Measurements from ENCODE around the gene HSD17B1. TPM values are rescaled to one million over a fixed set of nuclear protein-coding genes. Genes with fewer than 3 reads are reported as not detected.
"Not testable (repeated sequence)": the region's sequence is repeated elsewhere in the genome, so short reads cannot be mapped to it uniquely, and the experiment has no call there.

Gene HSD17B1
- total and polyA plus RNA-seq, 8 donors: 0.55 to 4.8 (median 2.7) TPM; not detected in 3

GRCh38 chr17:42541041-42541833, 11.5 kb upstream of the HSD17B1 start:
- TF ChIP-seq, protein P1, sequence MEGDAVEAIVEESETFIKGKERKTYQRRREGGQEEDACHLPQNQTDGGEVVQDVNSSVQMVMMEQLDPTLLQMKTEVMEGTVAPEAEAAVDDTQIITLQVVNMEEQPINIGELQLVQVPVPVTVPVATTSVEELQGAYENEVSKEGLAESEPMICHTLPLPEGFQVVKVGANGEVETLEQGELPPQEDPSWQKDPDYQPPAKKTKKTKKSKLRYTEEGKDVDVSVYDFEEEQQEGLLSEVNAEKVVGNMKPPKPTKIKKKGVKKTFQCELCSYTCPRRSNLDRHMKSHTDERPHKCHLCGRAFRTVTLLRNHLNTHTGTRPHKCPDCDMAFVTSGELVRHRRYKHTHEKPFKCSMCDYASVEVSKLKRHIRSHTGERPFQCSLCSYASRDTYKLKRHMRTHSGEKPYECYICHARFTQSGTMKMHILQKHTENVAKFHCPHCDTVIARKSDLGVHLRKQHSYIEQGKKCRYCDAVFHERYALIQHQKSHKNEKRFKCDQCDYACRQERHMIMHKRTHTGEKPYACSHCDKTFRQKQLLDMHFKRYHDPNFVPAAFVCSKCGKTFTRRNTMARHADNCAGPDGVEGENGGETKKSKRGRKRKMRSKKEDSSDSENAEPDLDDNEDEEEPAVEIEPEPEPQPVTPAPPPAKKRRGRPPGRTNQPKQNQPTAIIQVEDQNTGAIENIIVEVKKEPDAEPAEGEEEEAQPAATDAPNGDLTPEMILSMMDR (IDR thresholded peaks at IDR 0.05): no peak
- TF ChIP-seq POLR2A (IDR thresholded peaks at IDR 0.05) (no peak), POLR2AphosphoS5 (IDR thresholded peaks at IDR 0.05) (peak in 1 of 3 donors; percentile 39)
- Histone ChIP-seq H3K4me1 (peaks cover 16 to 36% (median 20%) of the 10 kb centered on the region in 4 donors), H3K9me3 (no peaks in the 10 kb centered on the region), H3K36me3 (peaks cover 43 to 75% (median 64%) of the 10 kb centered on the region in 4 donors), H3K4me3 (no peak overlapping the region), H3K27me3 (no peaks in the 10 kb centered on the region), H3K27ac (peak overlapping the region; percentile 65 to 84 (median 72))
- intact Hi-C loops (cut with DNase I; ENCODE audit: low total_unique reads): no loop called here
- peak in 1 of 2 donors; percentile 48 for DNase-seq
- WGBS, 5 donors: 53 to 71% (median 65%) methylated on average over 17 of the region's 17 CpGs

DNA sequence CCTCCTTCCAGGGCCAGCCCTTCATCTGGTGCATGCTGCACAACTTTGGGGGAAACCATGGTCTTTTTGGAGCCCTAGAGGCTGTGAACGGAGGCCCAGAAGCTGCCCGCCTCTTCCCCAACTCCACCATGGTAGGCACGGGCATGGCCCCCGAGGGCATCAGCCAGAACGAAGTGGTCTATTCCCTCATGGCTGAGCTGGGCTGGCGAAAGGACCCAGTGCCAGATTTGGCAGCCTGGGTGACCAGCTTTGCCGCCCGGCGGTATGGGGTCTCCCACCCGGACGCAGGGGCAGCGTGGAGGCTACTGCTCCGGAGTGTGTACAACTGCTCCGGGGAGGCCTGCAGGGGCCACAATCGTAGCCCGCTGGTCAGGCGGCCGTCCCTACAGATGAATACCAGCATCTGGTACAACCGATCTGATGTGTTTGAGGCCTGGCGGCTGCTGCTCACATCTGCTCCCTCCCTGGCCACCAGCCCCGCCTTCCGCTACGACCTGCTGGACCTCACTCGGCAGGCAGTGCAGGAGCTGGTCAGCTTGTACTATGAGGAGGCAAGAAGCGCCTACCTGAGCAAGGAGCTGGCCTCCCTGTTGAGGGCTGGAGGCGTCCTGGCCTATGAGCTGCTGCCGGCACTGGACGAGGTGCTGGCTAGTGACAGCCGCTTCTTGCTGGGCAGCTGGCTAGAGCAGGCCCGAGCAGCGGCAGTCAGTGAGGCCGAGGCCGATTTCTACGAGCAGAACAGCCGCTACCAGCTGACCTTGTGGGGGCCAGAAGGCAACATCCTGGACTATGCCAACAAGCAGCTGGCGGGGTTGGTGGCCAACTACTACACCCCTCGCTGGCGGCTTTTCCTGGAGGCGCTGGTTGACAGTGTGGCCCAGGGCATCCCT, 9.3 kb upstream of the HSD17B1 start:
- intact Hi-C loops (cut with DNase I; ENCODE audit: low total_unique reads): no loop called here
- 90 to 93% (median 92%) methylated on average over 8 to 39 of the region's 39 CpGs for WGBS, 5 donors

DNA sequence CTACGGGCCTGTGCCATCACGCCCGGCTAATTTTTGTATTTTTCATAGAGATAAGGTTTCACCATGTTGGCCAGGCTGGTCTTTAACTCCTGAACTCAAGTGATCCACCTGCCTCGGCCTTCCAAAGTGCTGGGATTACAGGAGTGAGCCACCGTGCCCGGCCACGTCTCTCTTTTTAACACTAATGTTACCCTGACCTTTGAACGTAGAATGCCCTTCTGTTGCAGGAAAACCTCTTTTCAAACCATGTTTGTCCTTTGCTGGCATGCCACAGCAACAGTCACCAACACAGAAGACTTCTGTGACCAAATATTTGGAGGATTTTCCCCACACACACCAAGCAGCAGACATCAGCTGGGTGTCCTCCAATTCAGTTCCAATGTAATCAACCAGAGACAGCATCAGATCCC, 7.8 kb upstream of the HSD17B1 start:
- DNase-seq: no peak
- H3K36me3 ChIP-seq: peaks cover 29 to 57% (median 46%) of the 10 kb centered on the region in 4 donors
- intact Hi-C loops (cut with DNase I; ENCODE audit: low total_unique reads): no loop called here

More for the DNA sequence above, 9.3 kb upstream of the HSD17B1 start:
- no peaks in the 10 kb centered on the region for H3K9me3 ChIP-seq
- no peak for DNase-seq
- H3K4me3 ChIP-seq: no peak overlapping the region
- H3K4me1 ChIP-seq: peaks cover 11 to 33% (median 16%) of the 10 kb centered on the region in 4 donors
- H3K36me3 ChIP-seq: peaks cover 43 to 71% (median 61%) of the 10 kb centered on the region in 4 donors
- no peak overlapping the region for H3K27ac ChIP-seq
- no peaks in the 10 kb centered on the region for H3K27me3 ChIP-seq
- TF ChIP-seq POLR2AphosphoS5 (IDR thresholded peaks at IDR 0.05) (no peak), EP300 (IDR thresholded peaks at IDR 0.05) (no peak), POLR2A (IDR thresholded peaks at IDR 0.05) (no peak)
- TF ChIP-seq, protein P1 (IDR thresholded peaks at IDR 0.05): no peak

DNA sequence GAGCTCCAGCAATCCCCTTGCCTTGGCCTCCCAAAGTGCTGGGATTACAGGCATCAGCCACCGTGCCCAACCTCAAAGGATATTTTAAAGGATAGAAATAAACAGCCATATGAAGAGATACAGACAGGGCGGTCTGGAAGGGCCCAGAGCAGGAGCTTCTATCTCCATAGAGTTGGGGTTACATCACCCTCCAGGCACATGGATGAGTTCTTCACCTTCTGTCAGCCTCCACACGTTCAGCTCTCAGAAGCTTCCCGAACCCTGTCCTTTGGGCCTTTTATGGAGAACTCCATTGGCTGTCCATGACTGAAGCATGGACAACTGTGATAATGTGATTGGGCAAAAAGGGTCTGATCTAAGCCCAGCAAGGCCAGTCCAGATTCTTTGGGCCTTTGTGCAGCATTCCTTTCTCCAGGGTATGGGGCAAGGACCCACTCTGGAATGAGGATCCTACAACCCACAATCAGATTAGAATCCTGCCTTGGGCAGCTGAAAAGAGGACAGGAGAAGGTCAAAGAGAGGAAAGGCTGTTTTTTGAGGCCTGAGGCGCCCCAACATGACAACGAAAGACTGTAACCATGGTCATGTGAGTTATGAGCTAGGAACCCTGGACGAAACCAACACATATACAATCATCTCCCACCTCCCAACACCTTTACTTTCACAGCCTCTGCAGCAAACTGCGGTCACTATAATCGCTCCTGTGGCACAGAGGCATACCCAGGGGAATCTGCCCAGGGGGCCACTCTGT, 6.8 kb upstream of the HSD17B1 start:
- H3K27me3 ChIP-seq; DNase-seq; intact Hi-C loops (cut with DNase I; ENCODE audit: low total_unique reads); H3K9me3 ChIP-seq; H3K4me3 ChIP-seq; H3K27ac ChIP-seq: not testable (repeated sequence)
- 81 to 89% (median 88%) methylated on average over 7 to 9 of the region's 9 CpGs for WGBS, 5 donors
- H3K4me1 ChIP-seq: peaks cover 13 to 37% (median 20%) of the 10 kb centered on the region in 4 donors
- peaks cover 29 to 46% (median 39%) of the 10 kb centered on the region in 4 donors for H3K36me3 ChIP-seq

More for the DNA sequence above, 7.8 kb upstream of the HSD17B1 start:
- Histone ChIP-seq H3K9me3 (no peaks in the 10 kb centered on the region), H3K27me3 (no peaks in the 10 kb centered on the region), H3K4me1 (peaks cover 13 to 41% (median 20%) of the 10 kb centered on the region in 4 donors), H3K4me3 (no peak overlapping the region), H3K27ac (no peak overlapping the region)
- TF ChIP-seq POLR2A (IDR thresholded peaks at IDR 0.05) (no peak), POLR2AphosphoS5 (IDR thresholded peaks at IDR 0.05) (no peak), EP300 (IDR thresholded peaks at IDR 0.05) (no peak)
- TF ChIP-seq, protein P1 (IDR thresholded peaks at IDR 0.05): no peak
- WGBS, 5 donors: 70 to 75% (median 73%) methylated on average over 8 of the region's 8 CpGs
